Measurements from ENCODE around the gene INKA2.

- TF ChIP-seq CTCF (IDR thresholded peaks at IDR 0.05; ENCODE audit: low read depth, low read length) (no peak), POLR2A (IDR thresholded peaks at IDR 0.05; ENCODE audit: extremely low read depth, insufficient read length) (no peak), MYC (IDR thresholded peaks at IDR 0.05; ENCODE audit: low read depth, low read length) (no peak)
Measured at GRCh38 chr1:111736548-111737215, 2.5 kb downstream of the INKA2 start.
